Neural progenitor cell (in vitro differentiated cells): ENCODE measurements around the gene MIEF1. TPM values are rescaled to one million over a fixed set of nuclear protein-coding genes. Genes with fewer than 3 reads are reported as not detected.

Experiments
- DNase-seq: peaks from one replicate; pipeline ENCODE4 v3.0.0-alpha.2; 2016; ENCODE audit warnings: low spot score
- H2AFZ ChIP-seq: fragments of 200-600 bp; sonication (generic); replicated peaks from 2 replicates; pipeline ENCODE4 v1.6.1; 2016; ENCODE audit warnings: antibody characterized with exemption
- H3F3A ChIP-seq: fragments of 200-600 bp; sonication (generic); 2 replicates; pipeline ENCODE4 v1.6.1; 2016; ENCODE audit warnings: antibody characterized with exemption, low read depth
- H3K27ac ChIP-seq: fragments of 200-600 bp; sonication (generic); 2 replicates; pipeline ENCODE4 v1.5.1; 2016; ENCODE audit warnings: mild to moderate bottlenecking
- H3K27me3 ChIP-seq: fragments of 200-600 bp; sonication (generic); 2 replicates; pipeline ENCODE4 v1.6.1; 2016; ENCODE audit warnings: mild to moderate bottlenecking, moderate library complexity
- H3K36me3 ChIP-seq: fragments of 200-600 bp; sonication (generic); 2 replicates; pipeline ENCODE4 v1.5.1; 2016
- H3K4me1 ChIP-seq: fragments of 200-600 bp; sonication (generic); 2 replicates; pipeline ENCODE4 v1.6.1; 2016; ENCODE audit warnings: mixed run types
- H3K4me2 ChIP-seq: fragments of 200-600 bp; sonication (generic); 2 replicates; pipeline ENCODE4 v1.6.1; 2016
- H3K4me3 ChIP-seq: fragments of 200-600 bp; sonication (generic); 2 replicates; pipeline ENCODE4 v1.5.1; 2016
- H3K79me2 ChIP-seq: fragments of 200-600 bp; sonication (generic); 2 replicates; pipeline ENCODE4 v1.6.1; 2016; ENCODE audit warnings: low read depth
- H3K9ac ChIP-seq: fragments of 200-600 bp; sonication (generic); 2 replicates; pipeline ENCODE4 v1.6.1; 2016
- H3K9me3 ChIP-seq: fragments of 200-600 bp; sonication (generic); 2 replicates; pipeline ENCODE4 v1.5.1; 2016; ENCODE audit warnings: low read depth
- H4K20me1 ChIP-seq: fragments of 200-600 bp; sonication (generic); 2 replicates; pipeline ENCODE4 v1.6.1; 2016; ENCODE audit warnings: low read depth
- H3K27ac Mint-ChIP-seq: 3 replicates; pipeline ENCODE4 v1.8.0; 2021; ENCODE audit warnings: mixed read lengths
- H3K27me3 Mint-ChIP-seq: 2 replicates; pipeline ENCODE4 v1.8.0; 2022; ENCODE audit warnings: low read depth, mild to moderate bottlenecking, inconsistent platforms, moderate library complexity, mixed read lengths; ENCODE audit not compliant: insufficient read depth
- H3K36me3 Mint-ChIP-seq: 3 replicates; pipeline ENCODE4 v1.8.0; 2021; ENCODE audit warnings: mixed read lengths
- H3K4me1 Mint-ChIP-seq: 3 replicates; pipeline ENCODE4 v1.8.0; 2021; ENCODE audit warnings: mixed read lengths
- H3K4me3 Mint-ChIP-seq: 3 replicates; pipeline ENCODE4 v1.8.0; 2021; ENCODE audit warnings: mild to moderate bottlenecking, moderate library complexity, mixed read lengths
- H3K9me3 Mint-ChIP-seq: 3 replicates; pipeline ENCODE4 v1.8.0; 2020; ENCODE audit warnings: mixed read lengths
- EZH2 ChIP-seq: fragments of 200-600 bp; sonication (generic); IDR thresholded peaks from 2 replicates; pipeline ENCODE4 v1.6.1; 2017; ENCODE audit warnings: antibody characterized with exemption, mild to moderate bottlenecking, moderate library complexity
- EZH2phosphoT487 ChIP-seq: fragments of 200-600 bp; sonication (generic); IDR thresholded peaks from 2 replicates; pipeline ENCODE4 v1.6.1; 2017; ENCODE audit warnings: antibody characterized with exemption
- total RNA-seq: library from RNA; depleted of rRNA; stranded (reverse); fragments of >200 nt; gene quantifications from 2 replicates; pipeline ENCODE4 v1.2.3, GENCODE V29; 2015; ENCODE audit warnings: low replicate concordance
- TF ChIP-seq, protein P1 (sequence below): fragments of 200-600 bp; sonication (generic); IDR thresholded peaks from 2 replicates; pipeline ENCODE4 v1.5.1; 2017; ENCODE audit warnings: antibody characterized with exemption, mild to moderate bottlenecking

The MIEF1 gene
- total RNA-seq, 1 donor from 2014 or later, result 22.0 TPM

- Histone ChIP-seq H3K9me3 (no peaks in the 10 kb centered on the region), H3K4me3 (peak within 1 kb of the TSS; percentile 85), H3K4me2 (peak within 1 kb of the TSS; percentile 97), H2AFZ (peak within 1 kb of the TSS; percentile 72), H3K79me2 (peaks cover 21% of the 10 kb centered on the region), H3K9ac (peak within 1 kb of the TSS; percentile 14), H3F3A (peaks cover 42% of the 10 kb centered on the region), H3K4me1 (peaks cover 30% of the 10 kb centered on the region), H3K36me3 (no peaks in the 10 kb centered on the region), H4K20me1 (peaks cover 7% of the 10 kb centered on the region), H3K27me3 (peaks cover 24% of the 10 kb centered on the region), H3K27ac (no peak within 1 kb of the TSS)
- TF ChIP-seq EZH2, result no peak
- no peak for TF ChIP-seq EZH2phosphoT487
- TF ChIP-seq, protein P1, sequence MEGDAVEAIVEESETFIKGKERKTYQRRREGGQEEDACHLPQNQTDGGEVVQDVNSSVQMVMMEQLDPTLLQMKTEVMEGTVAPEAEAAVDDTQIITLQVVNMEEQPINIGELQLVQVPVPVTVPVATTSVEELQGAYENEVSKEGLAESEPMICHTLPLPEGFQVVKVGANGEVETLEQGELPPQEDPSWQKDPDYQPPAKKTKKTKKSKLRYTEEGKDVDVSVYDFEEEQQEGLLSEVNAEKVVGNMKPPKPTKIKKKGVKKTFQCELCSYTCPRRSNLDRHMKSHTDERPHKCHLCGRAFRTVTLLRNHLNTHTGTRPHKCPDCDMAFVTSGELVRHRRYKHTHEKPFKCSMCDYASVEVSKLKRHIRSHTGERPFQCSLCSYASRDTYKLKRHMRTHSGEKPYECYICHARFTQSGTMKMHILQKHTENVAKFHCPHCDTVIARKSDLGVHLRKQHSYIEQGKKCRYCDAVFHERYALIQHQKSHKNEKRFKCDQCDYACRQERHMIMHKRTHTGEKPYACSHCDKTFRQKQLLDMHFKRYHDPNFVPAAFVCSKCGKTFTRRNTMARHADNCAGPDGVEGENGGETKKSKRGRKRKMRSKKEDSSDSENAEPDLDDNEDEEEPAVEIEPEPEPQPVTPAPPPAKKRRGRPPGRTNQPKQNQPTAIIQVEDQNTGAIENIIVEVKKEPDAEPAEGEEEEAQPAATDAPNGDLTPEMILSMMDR, result no peak
- Mint-ChIP-seq H3K27ac (peak within 1 kb of the TSS; percentile 85), H3K27me3 (peaks cover 27% of the 10 kb centered on the region), H3K9me3 (peaks cover 4% of the 10 kb centered on the region), H3K4me1 (peaks cover 41% of the 10 kb centered on the region), H3K4me3 (peak within 1 kb of the TSS; percentile 90), H3K36me3 (peaks cover 3% of the 10 kb centered on the region)
- peak; percentile 66 for DNase-seq
These were observed 45.4 kb upstream of the MIEF1 start, which contains the start of gene MGAT3 for GRCh38 chr22:39456522-39457197. TSS of gene MGAT3 (plus strand) at chr22:39457012. CDS start at chr22:39487348, 30,336 bp downstream.

GRCh38 chr22:39457198-39457555, 44.9 kb upstream of the MIEF1 start:
- peaks cover 24% of the 10 kb centered on the region for H3K27me3 ChIP-seq
- no peak overlapping the region for H3K27ac Mint-ChIP-seq
- H3K4me1 ChIP-seq, result peaks cover 30% of the 10 kb centered on the region
- DNase-seq, result no peak
- peaks cover 3% of the 10 kb centered on the region for H3K36me3 Mint-ChIP-seq
- H3K4me3 Mint-ChIP-seq, result no peak overlapping the region
- H3K27ac ChIP-seq, result no peak overlapping the region
- H3K4me1 Mint-ChIP-seq, result peaks cover 41% of the 10 kb centered on the region
- no peak overlapping the region for H2AFZ ChIP-seq
- peaks cover 21% of the 10 kb centered on the region for H3K79me2 ChIP-seq
- H3K4me3 ChIP-seq, result peak overlapping the region; percentile 85
- no peaks in the 10 kb centered on the region for H3K36me3 ChIP-seq
- peaks cover 26% of the 10 kb centered on the region for H3K27me3 Mint-ChIP-seq
- H3K9ac ChIP-seq, result no peak overlapping the region
- no peaks in the 10 kb centered on the region for H3K9me3 ChIP-seq
- H4K20me1 ChIP-seq, result peaks cover 13% of the 10 kb centered on the region
- TF ChIP-seq, protein P1, result no peak
- TF ChIP-seq EZH2, result no peak
- TF ChIP-seq EZH2phosphoT487, result no peak
- peaks cover 4% of the 10 kb centered on the region for H3K9me3 Mint-ChIP-seq
- H3K4me2 ChIP-seq, result peak overlapping the region; percentile 97
- H3F3A ChIP-seq, result peaks cover 42% of the 10 kb centered on the region

DNA sequence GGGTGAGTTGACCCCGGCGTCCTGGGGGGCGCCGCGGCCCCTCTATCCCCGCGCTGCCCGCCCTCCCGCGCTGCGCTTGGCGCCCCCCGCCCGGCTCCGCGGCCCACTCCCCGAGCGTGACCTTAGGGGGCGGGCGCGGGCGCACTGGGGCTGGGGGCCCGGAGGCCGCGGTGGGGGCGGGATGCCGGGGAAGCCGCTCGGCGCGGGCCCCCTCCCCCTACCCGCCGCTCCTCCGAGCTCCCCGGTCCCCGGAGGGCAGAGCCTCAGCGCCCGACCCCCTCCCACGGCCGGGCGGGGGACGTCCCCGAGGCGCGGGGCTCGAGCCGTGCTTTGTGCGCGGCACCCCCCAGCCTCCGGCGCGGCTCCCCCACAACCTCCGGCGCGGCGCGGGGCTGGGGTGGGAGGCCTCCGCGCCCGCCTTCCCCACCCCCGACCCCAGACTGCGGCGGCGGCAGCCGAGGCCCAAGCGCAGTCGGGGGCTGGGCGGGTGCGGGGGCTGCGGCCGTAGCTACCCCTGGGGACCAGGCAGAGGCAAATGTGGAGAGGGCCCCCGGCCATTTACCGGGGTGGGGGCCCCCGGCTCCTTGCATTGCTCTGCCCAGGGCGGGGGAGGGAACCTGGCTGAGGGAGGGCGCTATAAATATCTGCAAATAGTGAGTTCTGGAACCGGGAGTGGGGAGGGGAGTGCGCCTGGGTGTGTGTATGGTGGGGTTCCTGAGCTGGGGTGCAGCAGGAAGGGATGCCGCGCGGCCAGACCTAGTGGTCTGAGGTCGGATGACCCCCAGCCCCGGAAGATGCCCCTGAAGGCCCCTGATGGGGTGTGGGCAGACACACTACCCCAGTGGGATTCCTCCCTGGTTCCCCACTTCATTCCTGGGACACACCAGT, 44.3 kb upstream of the MIEF1 start:
- H3K27ac ChIP-seq, result no peak overlapping the region
- peak; percentile 60 for DNase-seq
- H3K4me1 Mint-ChIP-seq, result peaks cover 38% of the 10 kb centered on the region
- peaks cover 26% of the 10 kb centered on the region for H3K79me2 ChIP-seq
- peaks cover 24% of the 10 kb centered on the region for H3K27me3 Mint-ChIP-seq
- H3K9ac ChIP-seq, result peak overlapping the region; percentile 14
- TF ChIP-seq EZH2, result no peak
- peaks cover 41% of the 10 kb centered on the region for H3F3A ChIP-seq
- H3K27me3 ChIP-seq, result peaks cover 24% of the 10 kb centered on the region
- H3K4me3 ChIP-seq, result peak overlapping the region; percentile 85
- peak overlapping the region; percentile 92 for H3K27ac Mint-ChIP-seq
- H3K36me3 Mint-ChIP-seq, result peaks cover 3% of the 10 kb centered on the region
- peaks cover 29% of the 10 kb centered on the region for H3K4me1 ChIP-seq
- peak overlapping the region; percentile 91 for H3K4me3 Mint-ChIP-seq
- H3K4me2 ChIP-seq, result peak overlapping the region; percentile 97
- H2AFZ ChIP-seq, result peak overlapping the region; percentile 72
- H3K9me3 Mint-ChIP-seq, result peaks cover 4% of the 10 kb centered on the region
- H3K36me3 ChIP-seq, result no peaks in the 10 kb centered on the region
- H4K20me1 ChIP-seq, result peaks cover 18% of the 10 kb centered on the region
- no peaks in the 10 kb centered on the region for H3K9me3 ChIP-seq
